HepG2 (cell line): ENCODE data around the gene HOXD4. TPM values are rescaled to one million over a fixed set of nuclear protein-coding genes. Genes with fewer than 3 reads are reported as not detected.

Experiments used
- DRAP1 ChIP-seq: IDR thresholded peaks from 2 replicates; pipeline ENCODE4 v1.6.1; 2016; ENCODE audit warnings: missing genetic modification reagents, missing compliant biosample characterization
- ELF4 ChIP-seq: sonication (generic); formaldehyde crosslinking; IDR thresholded peaks from 2 replicates; pipeline ENCODE4 v1.5.0; 2020; ENCODE audit warnings: missing genetic modification reagents, mild to moderate bottlenecking, moderate library complexity, borderline replicate concordance
- ETV5 ChIP-seq: IDR thresholded peaks from 2 replicates; pipeline ENCODE4 v1.6.1; 2018; ENCODE audit warnings: missing biosample characterization, missing genetic modification reagents, inconsistent platforms, borderline replicate concordance
- HNRNPK ChIP-seq: fragments of 200-400 bp; formaldehyde crosslinking; IDR thresholded peaks from 2 replicates; pipeline ENCODE4 v1.6.1; 2018; ENCODE audit warnings: low read length, low read depth, moderate library complexity, mild to moderate bottlenecking; ENCODE audit not compliant: poor library complexity, severe bottlenecking
- JUNB ChIP-seq: sonication (generic); formaldehyde crosslinking; IDR thresholded peaks from 2 replicates; pipeline ENCODE4 v1.8.0; 2022; ENCODE audit warnings: missing genetic modification reagents, mild to moderate bottlenecking, borderline replicate concordance
- KIAA2018 ChIP-seq: sonication (generic); formaldehyde crosslinking; IDR thresholded peaks from 2 replicates; pipeline ENCODE4 v1.5.0; 2020; ENCODE audit warnings: mild to moderate bottlenecking, missing genetic modification reagents, borderline replicate concordance
- PAF1 ChIP-seq: IDR thresholded peaks from 2 replicates; pipeline ENCODE4 v1.6.1; 2016; ENCODE audit warnings: missing genetic modification reagents, missing compliant biosample characterization
- SOX5 ChIP-seq: IDR thresholded peaks from 2 replicates; pipeline ENCODE4 v1.6.1; 2016; ENCODE audit warnings: borderline replicate concordance
- TAF1 ChIP-seq: sonication (generic); formaldehyde crosslinking; IDR thresholded peaks from 2 replicates; pipeline ENCODE4 v1.4.0; 2020; ENCODE audit warnings: missing genetic modification reagents
- ZNF136 ChIP-seq: sonication (generic); formaldehyde crosslinking; IDR thresholded peaks from 2 replicates; pipeline ENCODE4 v1.8.1; 2022; ENCODE audit warnings: low read depth, mild to moderate bottlenecking, moderate library complexity, missing genetic modification reagents
- ZNF230 ChIP-seq: sonication (generic); formaldehyde crosslinking; IDR thresholded peaks from 2 replicates; pipeline ENCODE4 v1.4.0; 2020; ENCODE audit warnings: mild to moderate bottlenecking, missing genetic modification reagents
- ZNF34 ChIP-seq: sonication (generic); formaldehyde crosslinking; IDR thresholded peaks from 2 replicates; pipeline ENCODE4 v1.4.0; 2020; ENCODE audit warnings: mild to moderate bottlenecking, missing genetic modification reagents, borderline replicate concordance
- ZNF441 ChIP-seq: sonication (generic); formaldehyde crosslinking; IDR thresholded peaks from 2 replicates; pipeline ENCODE4 v1.7.0; 2021; ENCODE audit warnings: missing genetic modification reagents, borderline replicate concordance
- ZNF574 ChIP-seq: sonication (generic); formaldehyde crosslinking; IDR thresholded peaks from 2 replicates; pipeline ENCODE4 v1.4.0; 2020; ENCODE audit warnings: missing genetic modification reagents
- ZNF724P ChIP-seq: sonication (generic); formaldehyde crosslinking; IDR thresholded peaks from 2 replicates; pipeline ENCODE4 v1.8.0; 2022; ENCODE audit warnings: missing genetic modification reagents, borderline replicate concordance
- ZSCAN5A ChIP-seq: sonication (generic); formaldehyde crosslinking; IDR thresholded peaks from 2 replicates; pipeline ENCODE4 v1.8.0; 2022; ENCODE audit warnings: mild to moderate bottlenecking, missing genetic modification reagents, borderline replicate concordance
- polyA plus RNA-seq, 8 experiments: library from polyadenylated mRNA; depleted of rRNA in 3 of 8; stranded (reverse) in 7 of 8; unstranded in 1 of 8; fragments of >200 nt; fragmentation: Illumina TruSeq in 4 of 8; extraction: Trizol in 4 of 8; gene quantifications; 2 replicates each; pipeline versions ENCODE4 v1.2.1 to v1.2.3, GENCODE V29; 2011 to 2016; ENCODE audit warnings: low read depth in 4 of 8, missing spikeins in 1 of 8, mixed read lengths in 1 of 8; ENCODE audit not compliant: insufficient read depth in 1 of 8
- total RNA-seq, 5 experiments: library from RNA; depleted of rRNA; stranded (reverse); fragments of >200 nt; fragmentation: Illumina TruSeq; extraction: Trizol; gene quantifications; 2 replicates each; pipeline ENCODE4 v1.2.3, GENCODE V29; 2016; ENCODE audit warnings: low read depth in 1 of 5

Gene HOXD4
- total and polyA plus RNA-seq, 2 of the 13 experiments (the other 11 are each of a cell fraction or from before 2014, with no cell fraction given), result not detected

- no peak for TF ChIP-seq ZNF574 (CRISPR knock-in tag)
- peak; percentile 76; the same call in 1 of the 2 replicates for TF ChIP-seq SOX5
- TF ChIP-seq PAF1, result no peak
- peak; percentile 90 for TF ChIP-seq ZSCAN5A (CRISPR knock-in tag)
- TF ChIP-seq ZNF724P (CRISPR knock-in tag), result no peak
- TF ChIP-seq HNRNPK, result no peak
- TF ChIP-seq KIAA2018 (CRISPR knock-in tag), result no peak
- TF ChIP-seq ELF4 (CRISPR knock-in tag), result peak; percentile 92
- peak; percentile 65; the same call in 1 of the 2 replicates for TF ChIP-seq DRAP1 (CRISPR knock-in tag)
- no peak for TF ChIP-seq ZNF34 (CRISPR knock-in tag)
- TF ChIP-seq ETV5 (CRISPR knock-in tag), result peak; percentile 70
- no peak for TF ChIP-seq ZNF230
- no peak for TF ChIP-seq ZNF441 (CRISPR knock-in tag)
- TF ChIP-seq JUNB (CRISPR knock-in tag), result no peak; the same call in 1 of the 2 replicates
- TF ChIP-seq TAF1 (CRISPR knock-in tag), result peak; percentile 47; the same call in 1 of the 2 replicates
- TF ChIP-seq ZNF136, result 0 out of 2 replicates have a peak, but pooled peaks have one; percentile 9
These were observed 36.0 kb downstream of the HOXD4 start (continued) for GRCh38 chr2:176187200-176187898.
